ENCODE measurements around the gene TMCC1. TPM values are rescaled to one million over a fixed set of nuclear protein-coding genes. Genes with fewer than 3 reads are reported as not detected.
"Not testable (repeated sequence)": the region's sequence is repeated elsewhere in the genome, so short reads cannot be mapped to it uniquely, and the experiment has no call there.

TMCC1 gene
- total RNA-seq, 2 donors from 2014 or later = 10.1 to 13.2 TPM

GRCh38 chr3:129697229-129697969 is 196.1 kb downstream of the TMCC1 start:
- Histone ChIP-seq H3K4me1 (no peaks in the 10 kb centered on the region), H3K4me3 (no peak overlapping the region), H3K36me3 (replicated peaks in 1 of 2; ENCODE audit: insufficient read depth in 1 of 2, low read depth in 2 of 2) (no peaks in the 10 kb centered on the region), H3K27me3 (no peaks in the 10 kb centered on the region), H3K9me3 (no peaks in the 10 kb centered on the region), H3K27ac (no peak overlapping the region)
- DNase-seq = no peak
- 90 to 97% methylated on average over 6 of the region's 6 CpGs for WGBS, 2 donors
- intact Hi-C loops (cut with DNase I) = no loop called here
- ATAC-seq = no peak
- no peak for TF ChIP-seq POLR2A (IDR thresholded peaks at IDR 0.05)
- no peak for TF ChIP-seq CTCF (IDR thresholded peaks at IDR 0.05)

DNA sequence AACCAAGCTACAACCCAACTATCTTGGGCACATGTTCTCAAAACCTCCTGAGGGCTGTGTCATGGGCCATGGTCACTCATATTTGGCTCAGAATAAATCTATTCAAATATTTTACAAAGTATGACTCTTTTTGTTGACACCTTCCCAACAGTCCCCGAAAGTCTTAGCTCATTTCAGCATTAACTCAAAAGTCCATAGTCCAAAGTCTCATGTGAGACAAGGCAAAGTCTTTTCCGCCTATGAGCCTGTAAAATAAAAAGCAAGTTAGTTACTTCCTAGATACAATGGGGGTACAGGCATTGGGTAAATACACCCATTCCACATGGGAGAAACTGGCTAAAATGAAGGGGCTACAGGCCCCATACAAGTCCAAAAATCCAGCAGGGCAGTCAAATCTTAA is 197.1 kb downstream of the TMCC1 start:
- DNase-seq; H3K9me3 ChIP-seq; H3K27me3 ChIP-seq; H3K27ac ChIP-seq; H3K4me1 ChIP-seq; intact Hi-C loops (cut with DNase I); H3K36me3 ChIP-seq (replicated peaks in 1 of 2; ENCODE audit: insufficient read depth in 1 of 2, low read depth in 2 of 2); ATAC-seq; H3K4me3 ChIP-seq: not testable (repeated sequence)
- 67% methylated on average over 2 of the region's 2 CpGs for WGBS, 2 donors

- H3K36me3 ChIP-seq (replicated peaks in 1 of 2; ENCODE audit: insufficient read depth in 1 of 2, low read depth in 2 of 2) = no peaks in the 10 kb centered on the region
- no peak for DNase-seq
- no peak for TF ChIP-seq CTCF (IDR thresholded peaks at IDR 0.05)
- no peak for TF ChIP-seq POLR2A (IDR thresholded peaks at IDR 0.05)
- H3K27me3 ChIP-seq = no peaks in the 10 kb centered on the region
- H3K4me3 ChIP-seq = no peak overlapping the region
- no peak for ATAC-seq
- H3K9me3 ChIP-seq = no peaks in the 10 kb centered on the region
- H3K4me1 ChIP-seq = no peaks in the 10 kb centered on the region
- intact Hi-C loops (cut with DNase I) = no loop called here
- WGBS, 2 donors = 86 to 100% methylated on average over 2 of the region's 2 CpGs
- no peak overlapping the region for H3K27ac ChIP-seq
Observed at GRCh38 chr3:129695230-129695629, 198.3 kb downstream of the TMCC1 start.

DNA sequence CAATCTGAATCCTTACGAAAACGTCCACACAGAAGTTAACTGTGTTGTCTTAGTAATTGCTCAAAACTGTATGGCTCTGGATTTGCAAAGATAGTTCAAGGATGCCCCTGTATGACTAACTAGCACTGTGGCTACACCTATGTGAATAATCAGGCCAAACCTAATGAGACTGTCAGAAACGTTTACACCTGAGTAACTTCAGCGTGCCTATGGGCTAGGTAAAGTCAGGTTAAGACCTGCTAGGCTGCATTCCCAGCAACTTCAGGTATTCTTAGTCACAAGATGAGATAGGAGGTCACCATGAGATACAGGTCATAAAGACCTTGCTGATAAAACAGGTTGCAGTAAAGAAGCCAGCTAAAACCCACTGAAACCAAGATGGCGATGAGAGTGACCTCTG is 199.3 kb downstream of the TMCC1 start:
- intact Hi-C loops (cut with DNase I) = no loop called here
- no peaks in the 10 kb centered on the region for H3K9me3 ChIP-seq
- ATAC-seq (no peak), DNase-seq (no peak)
- H3K27ac ChIP-seq = no peak overlapping the region
- H3K4me1 ChIP-seq = no peaks in the 10 kb centered on the region
- H3K27me3 ChIP-seq = no peaks in the 10 kb centered on the region
- no peak for TF ChIP-seq POLR2A (IDR thresholded peaks at IDR 0.05)
- no peak for TF ChIP-seq CTCF (IDR thresholded peaks at IDR 0.05)
- H3K4me3 ChIP-seq = no peak overlapping the region
- 85% methylated on average over 5 of the region's 5 CpGs for WGBS, 2 donors
- H3K36me3 ChIP-seq (replicated peaks in 1 of 2; ENCODE audit: insufficient read depth in 1 of 2, low read depth in 2 of 2) = no peaks in the 10 kb centered on the region

GRCh38 chr3:129692743-129693142 is 200.8 kb downstream of the TMCC1 start:
- DNase-seq (no peak), ATAC-seq (no peak)
- no peak overlapping the region for H3K27ac ChIP-seq
- WGBS, 2 donors = 92 to 98% methylated on average over 2 of the region's 2 CpGs
- H3K4me3 ChIP-seq = no peak overlapping the region
- no peak for TF ChIP-seq POLR2A (IDR thresholded peaks at IDR 0.05)
- no peak for TF ChIP-seq CTCF (IDR thresholded peaks at IDR 0.05)
- no peaks in the 10 kb centered on the region for H3K9me3 ChIP-seq
- H3K36me3 ChIP-seq (replicated peaks in 1 of 2; ENCODE audit: insufficient read depth in 1 of 2, low read depth in 2 of 2) = no peaks in the 10 kb centered on the region
- H3K27me3 ChIP-seq = no peaks in the 10 kb centered on the region
- H3K4me1 ChIP-seq = peaks cover 10% of the 10 kb centered on the region
- intact Hi-C loops (cut with DNase I) = no loop called here
